Natural killer cell (primary cell): ENCODE results near the gene PROCA1. TPM values are rescaled to one million over a fixed set of nuclear protein-coding genes. Genes with fewer than 3 reads are reported as not detected.

Experiments
- ATAC-seq, 3 donors: fragments of 150-1000 bp in 2 of 3; fragments of 200-7000 bp in 1 of 3; cut with Tn5 transposase; 1 replicate in 1 of 3; 2 replicates in 2 of 3; pipeline ENCODE4 v1.10.0; 2021; ENCODE audit warnings: mild to moderate bottlenecking in 2 of 3, moderate library complexity in 2 of 3
- DNase-seq, 2 donors: peaks; one replicate each; pipeline versions ENCODE4 v3.0.0 to v3.0.0-alpha.2; 2013 to 2021; ENCODE audit warnings: mixed read lengths in 1 of 2
- H3K27ac ChIP-seq: one replicate; pipeline ENCODE4 v1.5.1; 2013; ENCODE audit warnings: mild to moderate bottlenecking, low read length
- H3K27me3 ChIP-seq: one replicate; pipeline ENCODE4 v1.6.1; 2013; ENCODE audit warnings: low read length; ENCODE audit not compliant: control insufficient read depth, insufficient read depth
- H3K36me3 ChIP-seq: one replicate; pipeline ENCODE4 v1.6.1; 2013; ENCODE audit warnings: low read length; ENCODE audit not compliant: control insufficient read depth, insufficient read depth
- H3K4me1 ChIP-seq: one replicate; pipeline ENCODE4 v1.6.1; 2013; ENCODE audit warnings: low read length; ENCODE audit not compliant: control insufficient read depth, insufficient read depth
- H3K4me3 ChIP-seq: one replicate; pipeline ENCODE4 v1.5.1; 2013; ENCODE audit warnings: low read length
- H3K9me3 ChIP-seq: one replicate; pipeline ENCODE4 v1.6.1; 2013; ENCODE audit warnings: low read length; ENCODE audit not compliant: control insufficient read depth, insufficient read depth
- H3K27ac Mint-ChIP-seq, 2 donors: one replicate each; pipeline ENCODE4 v1.8.0; 2022; ENCODE audit warnings: mild to moderate bottlenecking in 2 of 2, mixed read lengths in 2 of 2, moderate library complexity in 1 of 2
- H3K27me3 Mint-ChIP-seq, 2 donors: one replicate each; pipeline ENCODE4 v1.8.0; 2022; ENCODE audit warnings: low read depth in 2 of 2, mixed read lengths in 2 of 2
- H3K36me3 Mint-ChIP-seq: one replicate; pipeline ENCODE4 v1.8.0; 2022; ENCODE audit warnings: mixed read lengths
- H3K4me1 Mint-ChIP-seq, 2 donors: one replicate each; pipeline ENCODE4 v1.8.0; 2022; ENCODE audit warnings: mixed read lengths in 2 of 2
- H3K4me3 Mint-ChIP-seq: one replicate; pipeline ENCODE4 v1.8.0; 2022; ENCODE audit warnings: mild to moderate bottlenecking, moderate library complexity, mixed read lengths
- H3K9me3 Mint-ChIP-seq, 2 donors: one replicate each; pipeline ENCODE4 v1.8.0; 2022; ENCODE audit warnings: mixed read lengths in 2 of 2
- WGBS: methylation state at CpG from one replicate; pipeline ENCODE4 v1.1.7; 2013; ENCODE audit warnings: missing lambda C conversion rate; ENCODE audit not compliant: insufficient coverage; 5-methylcytosine and 5-hydroxymethylcytosine counted together
- intact Hi-C: fragments of 100-400 bp; cut with micrococcal nuclease; formaldehyde crosslinking; loops from one replicate; pipeline ENCODE4 v1.14.2; 2022
- total RNA-seq, 4 donors: library from RNA; stranded (reverse); fragments of 120-200 nt in 1 of 4; gene quantifications; one replicate each; pipeline versions ENCODE4 v1.2.3 to v1.2.4, GENCODE V29; 2013 to 2022
- TF ChIP-seq, protein P1 (sequence below): fragments of 200-600 bp; IDR thresholded peaks from one replicate; pipeline ENCODE4 v1.8.0; 2022; ENCODE audit warnings: antibody characterized with exemption

Gene PROCA1
- total RNA-seq, 3 donors from 2014 or later (not counting 1 experiment from before 2014, with no cell fraction given), result 2.3 to 5.8 (median 3.6) TPM

- intact Hi-C loops, result loop anchor here (5.0 kb wide), 1 partner anchor 34 kb away; the partner anchor contains the start of genes RAB34 and RPL23A
- Histone ChIP-seq H3K4me3 (no peak overlapping the region), H3K4me1 (peaks cover 11% of the 10 kb centered on the region), H3K9me3 (no peaks in the 10 kb centered on the region), H3K36me3 (peaks cover 15% of the 10 kb centered on the region), H3K27ac (no peak overlapping the region), H3K27me3 (no peaks in the 10 kb centered on the region)
- no peak overlapping the region for H3K27ac Mint-ChIP-seq
- peaks cover 0 to 5% of the 10 kb centered on the region in 2 donors for H3K4me1 Mint-ChIP-seq
- H3K9me3 Mint-ChIP-seq, result no peaks in the 10 kb centered on the region
- H3K27me3 Mint-ChIP-seq, result no peaks in the 10 kb centered on the region
- ATAC-seq (no peak), DNase-seq (no peak)
- TF ChIP-seq, protein P1, sequence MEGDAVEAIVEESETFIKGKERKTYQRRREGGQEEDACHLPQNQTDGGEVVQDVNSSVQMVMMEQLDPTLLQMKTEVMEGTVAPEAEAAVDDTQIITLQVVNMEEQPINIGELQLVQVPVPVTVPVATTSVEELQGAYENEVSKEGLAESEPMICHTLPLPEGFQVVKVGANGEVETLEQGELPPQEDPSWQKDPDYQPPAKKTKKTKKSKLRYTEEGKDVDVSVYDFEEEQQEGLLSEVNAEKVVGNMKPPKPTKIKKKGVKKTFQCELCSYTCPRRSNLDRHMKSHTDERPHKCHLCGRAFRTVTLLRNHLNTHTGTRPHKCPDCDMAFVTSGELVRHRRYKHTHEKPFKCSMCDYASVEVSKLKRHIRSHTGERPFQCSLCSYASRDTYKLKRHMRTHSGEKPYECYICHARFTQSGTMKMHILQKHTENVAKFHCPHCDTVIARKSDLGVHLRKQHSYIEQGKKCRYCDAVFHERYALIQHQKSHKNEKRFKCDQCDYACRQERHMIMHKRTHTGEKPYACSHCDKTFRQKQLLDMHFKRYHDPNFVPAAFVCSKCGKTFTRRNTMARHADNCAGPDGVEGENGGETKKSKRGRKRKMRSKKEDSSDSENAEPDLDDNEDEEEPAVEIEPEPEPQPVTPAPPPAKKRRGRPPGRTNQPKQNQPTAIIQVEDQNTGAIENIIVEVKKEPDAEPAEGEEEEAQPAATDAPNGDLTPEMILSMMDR, result no peak
- no peak overlapping the region for H3K4me3 Mint-ChIP-seq
- no peaks in the 10 kb centered on the region for H3K36me3 Mint-ChIP-seq
- 95% methylated on average over 9 of the region's 10 CpGs for WGBS
Observed at GRCh38 chr17:28751600-28752366, 40.1 kb upstream of the PROCA1 start.

- intact Hi-C loops, result loop anchor here (1.0 to 5.0 kb wide), 2 partner anchors 23 to 33 kb away; partner anchors contain the start of genes RAB34 and RPL23A
- Mint-ChIP-seq H3K4me1 (peaks cover 5 to 9% of the 10 kb centered on the region in 2 donors), H3K36me3 (no peaks in the 10 kb centered on the region), H3K4me3 (no peak overlapping the region), H3K9me3 (no peaks in the 10 kb centered on the region), H3K27ac (no peak overlapping the region), H3K27me3 (no peaks in the 10 kb centered on the region)
- ATAC-seq (peak; percentile 95 to 97 (median 96)), DNase-seq (peak; percentile 85 to 95)
- H3K27ac ChIP-seq, result no peak overlapping the region
- peaks cover 24% of the 10 kb centered on the region for H3K4me1 ChIP-seq
- TF ChIP-seq, protein P1, result peak; percentile 100
- H3K9me3 ChIP-seq, result no peaks in the 10 kb centered on the region
- WGBS, result 54% methylated on average over 20 of the region's 20 CpGs
- peaks cover 15% of the 10 kb centered on the region for H3K36me3 ChIP-seq
- no peak overlapping the region for H3K4me3 ChIP-seq
- no peaks in the 10 kb centered on the region for H3K27me3 ChIP-seq
Observed at GRCh38 chr17:28750178-28751047, 38.7 kb upstream of the PROCA1 start.

DNA sequence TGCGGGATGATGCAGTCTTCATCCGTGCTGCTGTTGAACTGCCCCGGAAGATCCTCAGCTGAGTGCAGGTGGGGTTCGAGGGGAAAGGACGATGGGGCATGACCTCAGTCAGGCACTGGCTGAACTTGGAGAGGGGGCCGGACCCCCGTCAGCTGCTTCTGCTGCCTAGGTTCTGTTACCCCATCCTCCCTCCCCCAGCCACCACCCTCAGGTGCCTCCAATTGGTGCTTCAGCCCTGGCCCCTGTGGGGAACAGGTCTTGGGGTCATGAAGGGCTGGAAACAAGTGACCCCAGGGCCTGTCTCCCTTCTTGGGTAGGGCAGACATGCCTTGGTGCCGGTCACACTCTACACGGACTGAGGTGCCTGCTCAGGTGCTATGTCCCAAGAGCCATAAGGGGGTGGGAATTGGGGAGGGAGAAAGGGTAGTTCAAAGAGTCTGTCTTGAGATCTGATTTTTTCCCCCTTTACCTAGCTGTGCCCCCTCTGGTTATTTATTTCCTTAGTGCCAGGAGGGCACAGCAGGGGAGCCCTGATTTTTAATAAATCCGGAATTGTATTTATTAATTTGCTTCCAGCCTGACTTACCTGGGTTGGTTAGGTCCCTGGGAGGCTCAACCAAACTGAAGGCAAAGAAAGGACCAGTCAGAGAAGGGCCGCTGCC is 38.0 kb upstream of the PROCA1 start:
- ATAC-seq (no peak), DNase-seq (no peak)
- TF ChIP-seq, protein P1, result no peak
- intact Hi-C loops, result loop anchor here (1.0 to 5.0 kb wide), 2 partner anchors 22 to 32 kb away; partner anchors contain the start of genes RAB34 and RPL23A
- no peak overlapping the region for H3K4me3 ChIP-seq
- no peaks in the 10 kb centered on the region for H3K9me3 ChIP-seq
- peaks cover 5 to 17% of the 10 kb centered on the region in 2 donors for H3K4me1 Mint-ChIP-seq
- H3K27ac ChIP-seq, result no peak overlapping the region
- no peak overlapping the region for H3K4me3 Mint-ChIP-seq
- H3K27me3 ChIP-seq, result no peaks in the 10 kb centered on the region
- no peak overlapping the region for H3K27ac Mint-ChIP-seq
- peaks cover 32% of the 10 kb centered on the region for H3K4me1 ChIP-seq
- no peaks in the 10 kb centered on the region for H3K36me3 Mint-ChIP-seq
- 77% methylated on average over 9 of the region's 11 CpGs for WGBS
- no peaks in the 10 kb centered on the region for H3K9me3 Mint-ChIP-seq
- H3K36me3 ChIP-seq, result peaks cover 15% of the 10 kb centered on the region
- no peaks in the 10 kb centered on the region for H3K27me3 Mint-ChIP-seq
